NCI-H69 (cell line): ENCODE measurements around the gene PITHD1.
"Not testable (repeated sequence)": the region's sequence is repeated elsewhere in the genome, so short reads cannot be mapped to it uniquely, and the experiment has no call there.

Experiments used
- DNase-seq: peaks from one replicate; lab custom pipeline; 2025; lab: John Stamatoyannopoulos, UW

The PITHD1 gene

DNA sequence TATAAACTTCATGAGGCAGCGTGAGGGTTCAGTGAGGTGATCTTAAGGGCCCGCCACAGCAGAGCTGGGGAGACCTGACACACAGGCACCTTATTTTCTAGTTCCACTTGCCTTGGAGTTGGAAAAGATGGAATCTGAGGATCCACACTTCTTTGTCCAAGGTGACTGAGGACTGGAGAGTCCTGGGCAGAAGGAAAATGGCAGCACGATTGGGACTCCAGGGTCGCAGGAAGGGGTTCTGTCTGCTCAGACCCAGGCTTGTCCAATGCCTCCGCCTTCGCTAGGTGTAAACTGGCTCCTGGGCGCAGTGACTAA is 21.0 kb downstream of the PITHD1 start:
- DNase-seq = no peak

DNA sequence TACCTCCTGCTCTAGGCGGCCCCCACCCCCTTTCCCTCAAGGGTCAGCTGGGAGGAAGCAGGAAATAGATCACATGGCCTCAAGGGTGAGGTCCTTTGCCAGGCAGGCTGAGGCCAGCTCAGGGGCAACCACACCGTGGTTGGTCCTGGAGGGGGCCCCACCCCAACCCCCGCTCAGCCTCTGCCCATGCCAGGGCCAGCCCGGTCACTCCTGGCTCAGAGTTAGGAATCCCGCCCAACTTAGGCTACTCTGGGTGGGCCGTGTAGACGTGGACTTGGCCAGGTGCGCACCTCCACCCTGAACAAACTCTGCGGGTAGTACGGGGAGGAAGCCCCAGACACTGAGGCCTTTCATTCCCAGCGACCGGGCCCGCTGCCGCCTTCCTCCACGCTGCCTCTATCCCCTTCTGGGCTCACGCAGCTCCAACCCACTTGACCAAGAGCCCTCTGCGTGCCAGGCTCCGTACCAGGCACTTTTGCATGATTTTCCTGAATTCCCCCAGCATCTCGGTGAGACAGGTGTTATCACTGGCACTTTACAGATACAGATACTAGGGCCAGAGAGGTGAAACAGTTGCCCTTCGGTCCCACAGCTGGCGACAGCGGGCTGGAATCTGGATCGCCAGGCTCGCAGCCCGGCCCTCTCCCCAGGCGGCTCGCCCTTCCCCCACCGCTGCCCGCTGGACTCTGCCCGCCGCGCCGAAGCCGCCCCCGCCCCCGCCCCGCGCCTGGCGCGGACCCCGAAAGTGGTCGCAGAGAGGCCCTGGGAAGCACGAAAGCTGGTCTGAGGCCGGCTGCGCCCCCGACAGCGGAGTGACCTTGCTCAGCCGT is 21.6 kb downstream of the PITHD1 start:
- DNase-seq = peak; percentile 36

- peak; percentile 93 for DNase-seq
These were observed 22.5 kb downstream of the PITHD1 start, which contains the start of gene GALE for GRCh38 chr1:23800400-23801337. GALE (minus strand) TSS chr1:23800754; CDS start chr1:23799007, 1,747 bp downstream.

DNA sequence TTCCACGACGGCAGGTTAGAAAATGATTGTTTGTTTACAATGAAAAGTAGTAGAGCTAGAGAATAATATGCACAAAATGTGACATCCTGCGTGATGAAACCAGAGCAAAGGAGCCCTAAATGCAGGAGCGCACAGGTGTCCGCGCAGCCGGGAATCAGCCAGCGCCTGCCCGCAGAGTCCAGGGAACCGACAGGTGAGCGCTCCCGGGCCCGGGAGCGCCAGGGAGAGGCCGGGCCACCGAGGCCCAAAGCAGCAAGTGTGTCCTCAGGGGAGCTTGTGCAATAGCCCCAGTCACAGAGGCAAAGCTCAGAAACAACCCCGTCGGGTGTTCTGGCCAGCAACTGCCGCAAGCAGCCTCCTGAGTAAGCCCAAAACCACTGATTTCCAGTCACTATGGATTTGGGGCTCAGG is 23.1 kb downstream of the PITHD1 start:
- peak; percentile 44 for DNase-seq

DNA sequence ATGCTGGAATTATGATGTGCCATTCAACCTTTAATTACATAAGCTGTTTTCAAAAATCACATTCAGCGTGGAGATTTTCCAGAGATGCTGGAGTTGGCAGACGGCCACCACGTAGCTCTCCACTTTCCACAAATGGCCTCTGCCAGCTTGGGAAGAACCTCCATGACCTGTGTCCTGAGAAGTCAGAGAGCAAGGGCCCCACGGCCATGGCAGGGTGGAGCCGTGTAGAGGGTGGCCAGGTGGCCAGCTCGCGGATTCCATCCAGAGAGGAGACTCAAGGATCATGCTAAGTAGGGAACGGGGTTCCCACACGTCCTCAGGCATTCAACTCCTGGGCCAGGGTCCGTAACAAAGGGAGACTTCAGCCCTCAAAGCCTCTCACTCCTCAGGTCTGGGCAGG is 23.7 kb downstream of the PITHD1 start:
- no peak for DNase-seq

- not testable (repeated sequence) for DNase-seq
These were observed 24.7 kb downstream of the PITHD1 start for GRCh38 chr1:23802809-23803342.

DNA sequence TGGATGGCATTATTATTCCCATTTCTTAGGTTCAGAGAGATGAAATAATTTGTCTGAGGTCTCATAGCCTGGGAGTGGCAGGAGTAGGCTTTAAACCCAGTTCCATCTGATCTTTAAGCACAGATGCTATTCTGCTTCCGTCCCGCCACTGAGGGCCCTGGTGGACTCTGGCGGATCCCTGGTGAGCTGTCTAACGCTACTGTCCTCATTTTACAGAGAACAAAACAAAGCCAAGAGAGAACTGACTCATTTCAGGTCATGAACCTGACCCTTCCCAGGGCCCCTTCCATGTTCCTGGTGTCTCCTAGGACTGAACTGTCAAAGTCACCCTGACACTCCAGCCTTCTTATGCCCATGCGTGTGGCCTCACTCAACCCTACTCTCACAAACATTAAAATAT is 25.5 kb downstream of the PITHD1 start:
- no peak for DNase-seq

DNA sequence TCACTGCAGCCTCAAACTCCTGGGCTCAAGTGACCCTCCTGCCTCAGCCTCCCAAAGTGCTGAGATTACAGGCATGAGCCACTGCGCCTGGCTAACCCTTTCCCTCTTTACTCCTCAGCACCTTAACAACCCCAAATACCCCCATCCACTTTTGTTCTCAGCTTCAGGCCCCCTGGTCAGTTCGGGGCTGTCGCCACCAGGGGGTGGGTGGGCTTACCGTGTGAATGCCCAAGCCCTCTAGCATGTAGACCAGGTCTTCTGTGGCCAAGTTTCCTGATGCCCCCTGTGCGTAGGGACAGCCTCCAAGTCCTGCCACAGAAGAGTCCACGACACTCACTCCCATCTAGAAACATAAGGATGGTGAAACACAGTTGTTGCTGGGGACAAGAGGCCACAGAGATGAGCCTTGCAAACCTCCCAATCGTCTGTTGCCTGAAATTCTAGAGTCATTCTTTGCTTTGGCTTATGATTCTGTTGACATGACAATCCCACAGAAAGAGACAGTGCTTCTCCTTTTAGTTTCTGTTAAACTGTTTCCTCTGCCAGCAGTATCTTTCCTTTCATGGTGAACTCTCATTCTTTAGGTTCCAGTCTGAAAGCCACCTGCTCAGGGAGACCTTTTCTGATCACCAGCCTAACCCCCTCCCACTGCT is 26.1 kb downstream of the PITHD1 start:
- DNase-seq = no peak

DNA sequence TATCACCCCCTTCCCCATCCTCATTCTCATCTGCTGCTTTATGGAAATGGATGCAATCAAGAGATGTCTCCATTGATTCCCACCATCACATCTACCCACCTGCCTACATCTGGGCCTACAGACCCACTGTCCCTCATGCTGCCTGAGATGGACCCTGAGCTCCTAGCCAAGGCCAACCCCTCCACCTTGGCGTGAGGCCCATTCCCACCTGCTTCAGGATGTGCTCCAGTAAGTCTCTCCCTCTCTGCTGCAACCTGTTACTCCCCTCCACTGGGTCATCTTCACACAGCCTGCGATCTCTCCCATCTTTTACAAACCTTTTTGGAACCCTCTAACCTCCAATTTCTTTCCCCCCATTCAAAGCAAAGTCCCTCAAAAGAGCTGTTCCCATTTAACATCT is 26.8 kb downstream of the PITHD1 start:
- DNase-seq = no peak

DNA sequence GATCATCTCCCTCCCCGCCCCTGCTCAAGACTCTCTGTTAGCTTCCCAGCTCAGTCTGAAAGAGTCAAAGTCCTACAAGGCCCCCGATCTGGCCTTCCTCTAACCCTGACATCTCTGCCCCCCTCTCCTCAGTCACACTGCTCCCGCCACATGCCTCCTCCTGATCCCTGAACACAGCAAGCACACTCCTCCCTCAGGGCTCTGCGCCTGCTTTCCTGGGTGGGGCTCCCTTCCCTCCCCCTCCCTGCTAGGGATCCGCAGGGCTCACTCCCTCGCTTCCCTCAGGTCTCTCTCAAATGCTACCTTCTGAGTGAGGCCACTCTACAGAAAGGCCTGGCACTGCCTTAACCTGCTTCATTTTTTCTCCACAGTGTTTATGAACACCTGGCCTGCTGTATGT is 28.1 kb downstream of the PITHD1 start:
- DNase-seq = no peak

GRCh38 chr1:23807453-23807852 is 29.2 kb downstream of the PITHD1 start:
- DNase-seq = no peak

- peak; percentile 71 for DNase-seq
These were observed 31.5 kb downstream of the PITHD1 start for GRCh38 chr1:23809751-23810171.

DNA sequence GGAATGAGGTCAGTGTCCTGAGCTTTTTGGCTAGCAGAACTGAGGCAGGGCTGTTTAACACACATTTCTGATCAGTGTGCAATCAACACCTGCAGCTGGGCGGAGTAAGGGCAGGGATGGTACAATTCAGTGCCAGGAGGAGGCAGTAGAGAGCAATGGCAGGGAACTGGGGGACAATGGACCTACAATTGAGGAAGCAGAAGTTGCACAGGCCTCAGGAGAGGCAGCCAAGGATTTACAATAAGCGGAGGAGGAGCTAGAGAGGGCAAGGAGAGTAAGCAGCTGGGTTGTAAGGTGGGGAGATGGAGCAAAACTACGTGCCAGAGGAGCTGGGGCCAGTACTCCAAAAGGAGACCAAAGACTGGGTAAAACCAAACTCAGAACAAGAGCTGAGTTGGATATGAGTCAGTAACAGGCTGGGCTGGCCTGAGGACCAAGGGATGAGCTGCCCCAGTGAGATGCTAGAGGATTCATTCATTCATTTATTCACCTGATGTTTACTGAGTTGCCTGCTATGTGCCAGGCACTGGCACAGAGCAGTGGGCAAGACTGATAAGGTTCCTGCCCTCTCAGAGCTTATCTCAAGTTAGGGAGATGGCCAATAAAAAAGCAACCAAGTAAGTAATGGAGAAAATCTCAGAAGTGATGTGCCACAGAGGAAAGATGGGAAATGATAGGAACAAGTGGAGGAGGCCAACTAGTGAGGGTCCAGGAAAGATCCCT is 32.8 kb downstream of the PITHD1 start:
- DNase-seq = peak; percentile 42

DNA sequence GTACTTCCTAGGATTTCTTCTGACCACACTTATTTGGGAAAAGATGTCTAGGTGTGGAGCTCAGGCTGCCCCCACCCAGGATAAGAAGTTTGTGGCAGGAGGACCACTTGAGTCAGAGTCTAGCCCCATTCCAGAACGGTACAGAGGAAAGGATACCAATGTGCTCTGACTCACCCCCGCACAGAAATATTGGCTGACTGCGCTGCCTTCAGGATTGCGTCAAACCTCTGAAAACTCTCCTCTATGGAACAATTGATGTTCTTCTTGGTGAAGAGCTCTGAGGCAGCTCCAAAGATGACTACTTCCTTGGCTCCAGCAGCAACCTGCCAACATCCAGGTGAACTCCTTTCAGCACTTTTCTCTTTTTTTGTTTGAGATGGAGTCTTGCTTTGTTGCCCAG is 35.8 kb downstream of the PITHD1 start:
- no peak for DNase-seq

GRCh38 chr1:23816361-23816760 is 38.1 kb downstream of the PITHD1 start:
- no peak for DNase-seq

DNA sequence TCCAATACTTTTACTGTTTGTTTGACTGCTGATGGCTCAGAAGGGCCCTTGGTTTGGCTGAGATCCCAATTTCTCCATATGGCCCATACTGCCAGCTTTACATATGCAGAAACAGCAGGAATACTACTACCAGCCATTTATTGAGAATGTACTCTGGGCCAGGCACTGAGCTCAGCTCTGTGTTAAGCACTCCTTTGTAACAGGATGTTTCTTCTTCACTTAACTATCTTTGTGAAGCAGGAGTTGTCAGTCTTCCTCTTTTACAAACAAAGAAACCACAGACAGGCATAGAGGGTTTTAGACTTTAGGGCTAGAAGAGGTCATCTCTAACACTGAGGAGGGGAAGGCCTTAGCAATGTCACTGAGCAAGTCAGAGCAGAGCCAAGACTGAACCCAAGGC is 38.7 kb downstream of the PITHD1 start:
- peak; percentile 12 for DNase-seq

DNA sequence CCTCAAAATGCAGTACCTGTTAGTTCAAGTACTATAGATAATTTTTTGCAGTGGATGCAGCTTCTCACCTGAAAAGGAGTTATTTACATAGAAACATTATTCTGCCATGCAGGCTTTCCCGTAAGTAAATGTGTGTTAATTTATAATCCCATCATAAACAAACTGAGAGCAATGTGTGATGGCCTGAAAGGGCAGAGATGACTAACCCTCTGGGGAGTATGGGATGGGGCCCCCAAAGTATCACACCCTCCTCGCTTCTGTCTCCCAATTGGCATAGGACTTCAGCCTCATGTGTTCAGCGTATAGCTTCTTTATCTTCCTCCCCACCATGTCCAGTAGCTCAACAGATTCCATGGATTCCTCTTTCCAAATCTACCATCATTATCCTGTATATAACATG is 39.4 kb downstream of the PITHD1 start:
- DNase-seq = no peak

DNA sequence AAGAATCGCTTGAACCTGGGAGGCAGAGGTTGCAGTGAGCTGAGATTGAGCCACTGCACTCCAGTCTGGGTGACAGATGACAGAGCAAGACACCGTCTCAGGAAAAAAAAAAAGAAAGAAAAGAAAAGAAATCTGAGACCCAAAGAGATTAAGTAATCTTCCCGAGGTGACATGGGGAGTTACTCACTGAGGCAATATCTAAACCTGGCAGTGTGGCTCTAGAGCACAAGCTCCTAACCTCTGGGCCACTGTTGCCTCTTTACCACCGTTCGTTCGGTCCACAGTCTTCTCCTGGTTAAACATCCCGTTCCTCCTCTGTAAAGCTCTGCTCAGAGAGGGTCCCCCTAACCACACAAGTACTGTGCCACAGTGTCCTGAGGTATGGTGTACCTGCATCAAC is 45.5 kb downstream of the PITHD1 start:
- no peak for DNase-seq

DNA sequence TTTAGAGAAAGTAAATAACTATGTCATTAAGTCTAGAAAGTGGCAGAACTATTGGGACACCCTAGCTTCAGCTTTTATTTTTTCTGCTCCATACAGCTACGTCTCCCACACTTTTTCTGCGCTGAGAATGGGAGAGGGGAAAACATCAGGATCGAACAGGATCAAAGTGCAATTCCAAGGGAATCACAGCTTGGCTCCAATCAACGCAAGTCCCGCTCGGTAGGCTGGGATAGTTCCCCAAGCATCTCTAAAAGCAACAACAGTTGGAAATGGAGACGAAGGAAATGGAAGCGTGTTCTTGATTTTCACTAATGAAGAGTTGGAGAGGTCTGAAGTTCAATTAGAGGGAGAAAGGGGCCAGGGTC is 46.5 kb downstream of the PITHD1 start:
- DNase-seq = peak; percentile 12

GRCh38 chr1:23825076-23825761 is 47.0 kb downstream of the PITHD1 start, which contains the start of gene HMGCL:
HMGCL (minus strand) TSS chr1:23825429; CDS start chr1:23825415, 14 bp downstream.
- peak; percentile 88 for DNase-seq
